Measurements from ENCODE around the gene NDST4. TPM values are rescaled to one million over a fixed set of nuclear protein-coding genes. Genes with fewer than 3 reads are reported as not detected.
"Not testable (repeated sequence)": the region's sequence is repeated elsewhere in the genome, so short reads cannot be mapped to it uniquely, and the experiment has no call there.

NDST4 gene
- total and polyA plus RNA-seq, 4 donors = not detected

DNA sequence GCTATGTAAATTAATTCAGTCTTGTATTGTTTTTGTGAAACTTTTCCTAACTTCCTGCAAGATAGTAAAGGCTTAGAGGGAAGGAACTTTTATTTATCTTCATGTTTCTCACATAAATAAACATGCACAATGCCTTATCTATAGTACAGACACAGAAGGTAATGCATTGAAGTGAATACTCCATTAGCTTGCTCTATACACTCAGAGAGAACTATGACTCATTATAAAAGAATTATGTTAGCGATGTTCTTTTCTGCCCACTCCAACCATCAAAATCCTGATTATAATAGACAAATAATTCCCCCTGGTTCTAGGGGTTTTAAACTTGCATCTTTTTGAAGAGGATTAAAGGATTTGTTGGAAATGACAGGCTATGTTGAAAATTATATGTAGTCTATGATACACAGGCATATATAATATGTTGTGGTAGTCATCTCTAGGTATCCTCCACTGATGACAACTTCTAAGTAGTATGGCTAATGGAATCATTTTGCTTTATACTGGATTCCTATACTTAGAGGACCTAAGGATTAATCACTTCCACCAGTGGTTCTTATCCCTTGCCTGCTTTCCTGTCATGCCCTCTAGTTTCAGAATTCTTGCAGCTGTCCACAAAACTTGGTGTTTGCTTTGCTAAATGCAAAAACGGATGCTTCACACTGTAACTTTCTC lies 115.7 kb downstream of the NDST4 start (continued):
- TF ChIP-seq, protein P1, sequence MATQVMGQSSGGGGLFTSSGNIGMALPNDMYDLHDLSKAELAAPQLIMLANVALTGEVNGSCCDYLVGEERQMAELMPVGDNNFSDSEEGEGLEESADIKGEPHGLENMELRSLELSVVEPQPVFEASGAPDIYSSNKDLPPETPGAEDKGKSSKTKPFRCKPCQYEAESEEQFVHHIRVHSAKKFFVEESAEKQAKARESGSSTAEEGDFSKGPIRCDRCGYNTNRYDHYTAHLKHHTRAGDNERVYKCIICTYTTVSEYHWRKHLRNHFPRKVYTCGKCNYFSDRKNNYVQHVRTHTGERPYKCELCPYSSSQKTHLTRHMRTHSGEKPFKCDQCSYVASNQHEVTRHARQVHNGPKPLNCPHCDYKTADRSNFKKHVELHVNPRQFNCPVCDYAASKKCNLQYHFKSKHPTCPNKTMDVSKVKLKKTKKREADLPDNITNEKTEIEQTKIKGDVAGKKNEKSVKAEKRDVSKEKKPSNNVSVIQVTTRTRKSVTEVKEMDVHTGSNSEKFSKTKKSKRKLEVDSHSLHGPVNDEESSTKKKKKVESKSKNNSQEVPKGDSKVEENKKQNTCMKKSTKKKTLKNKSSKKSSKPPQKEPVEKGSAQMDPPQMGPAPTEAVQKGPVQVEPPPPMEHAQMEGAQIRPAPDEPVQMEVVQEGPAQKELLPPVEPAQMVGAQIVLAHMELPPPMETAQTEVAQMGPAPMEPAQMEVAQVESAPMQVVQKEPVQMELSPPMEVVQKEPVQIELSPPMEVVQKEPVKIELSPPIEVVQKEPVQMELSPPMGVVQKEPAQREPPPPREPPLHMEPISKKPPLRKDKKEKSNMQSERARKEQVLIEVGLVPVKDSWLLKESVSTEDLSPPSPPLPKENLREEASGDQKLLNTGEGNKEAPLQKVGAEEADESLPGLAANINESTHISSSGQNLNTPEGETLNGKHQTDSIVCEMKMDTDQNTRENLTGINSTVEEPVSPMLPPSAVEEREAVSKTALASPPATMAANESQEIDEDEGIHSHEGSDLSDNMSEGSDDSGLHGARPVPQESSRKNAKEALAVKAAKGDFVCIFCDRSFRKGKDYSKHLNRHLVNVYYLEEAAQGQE (IDR thresholded peaks at IDR 0.05) = no peak
- no peak for TF ChIP-seq RAD21 (IDR thresholded peaks at IDR 0.05)
- TF ChIP-seq FOXA1 (IDR thresholded peaks at IDR 0.05) = no peak
- TF ChIP-seq, protein P2, sequence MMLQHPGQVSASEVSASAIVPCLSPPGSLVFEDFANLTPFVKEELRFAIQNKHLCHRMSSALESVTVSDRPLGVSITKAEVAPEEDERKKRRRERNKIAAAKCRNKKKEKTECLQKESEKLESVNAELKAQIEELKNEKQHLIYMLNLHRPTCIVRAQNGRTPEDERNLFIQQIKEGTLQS (IDR thresholded peaks at IDR 0.05) = no peak
- no peak for TF ChIP-seq NR2F2 (IDR thresholded peaks at IDR 0.05)
- no peak for TF ChIP-seq EGR1 (IDR thresholded peaks at IDR 0.05; ENCODE audit: low read depth in 2 of 2)
- TF ChIP-seq HNF4G (IDR thresholded peaks at IDR 0.05) = no peak

DNA sequence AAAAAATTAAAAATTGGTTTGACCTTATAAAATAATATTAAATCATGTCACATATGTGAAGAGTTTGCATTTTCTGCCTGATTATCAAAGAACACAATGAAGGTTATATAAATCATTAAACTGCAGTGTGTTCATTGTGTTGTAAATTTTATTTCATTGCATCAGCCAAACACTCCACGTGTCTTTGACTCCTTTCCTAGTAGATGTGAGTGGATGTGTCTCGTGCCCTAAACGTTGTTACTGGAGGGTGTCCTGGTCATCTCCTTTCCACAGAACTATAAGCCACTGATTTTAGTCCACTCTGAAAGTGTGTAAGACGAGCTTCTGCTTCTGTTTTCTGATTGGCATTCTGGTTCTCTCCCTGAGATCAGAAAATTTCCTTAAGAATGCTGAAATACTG lies 127.3 kb downstream of the NDST4 start:
- H3K27ac ChIP-seq (ENCODE audit: low read depth in 1 of 2, low read length in 2 of 2) = no peak overlapping the region
- no peaks in the 10 kb centered on the region for H3K36me3 ChIP-seq (ENCODE audit: control insufficient read depth in 4 of 4, insufficient read depth in 3 of 4, low read depth in 1 of 4, low read length in 3 of 4)

DNA sequence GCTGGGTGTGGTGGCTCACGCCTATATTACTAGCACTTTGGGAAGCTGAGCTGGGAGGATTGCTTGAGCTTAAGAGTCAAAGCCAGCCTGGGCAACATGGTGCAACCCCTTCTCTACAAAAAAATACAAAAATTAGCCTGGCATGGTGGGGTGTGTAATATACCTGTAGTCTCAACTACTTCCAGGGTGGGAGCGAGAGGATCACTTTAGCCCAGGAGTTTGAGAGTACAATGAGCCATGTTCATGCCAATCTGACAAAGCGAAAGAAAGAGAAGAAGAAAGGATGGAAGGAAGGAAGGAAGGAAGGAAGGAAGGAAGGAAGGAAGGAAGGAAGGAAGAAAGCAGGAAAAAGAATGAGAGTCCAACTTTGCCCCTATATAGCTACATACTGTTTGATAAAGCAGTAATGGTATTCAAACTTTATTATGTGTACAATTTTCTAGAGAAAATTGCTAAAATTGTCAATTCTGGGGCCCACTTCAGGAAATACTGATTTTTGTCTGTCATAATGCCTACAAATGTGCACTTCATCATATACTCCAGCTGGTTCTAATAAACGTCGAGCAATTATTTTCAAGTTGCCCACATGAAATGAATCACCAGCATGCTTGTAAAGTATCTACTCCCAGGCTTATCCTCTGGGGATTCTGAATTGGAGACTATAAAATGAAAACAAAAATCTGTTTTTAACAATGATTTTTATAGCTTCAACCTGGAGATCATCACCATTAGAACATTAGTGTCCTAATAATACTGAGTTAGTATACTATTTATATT lies 132.3 kb downstream of the NDST4 start:
- peaks cover 0 to 2% (median 0%) of the 10 kb centered on the region in 4 donors for H3K4me1 ChIP-seq (ENCODE audit: control insufficient read depth in 4 of 4, insufficient read depth in 4 of 4, low read length in 3 of 4)
- H3K27me3 ChIP-seq (ENCODE audit: control insufficient read depth in 4 of 4, insufficient read depth in 4 of 4, low read length in 3 of 4) = peaks cover 0 to under 1% (median 0%) of the 10 kb centered on the region in 4 donors
- no peak overlapping the region for H3K9ac ChIP-seq (ENCODE audit: low read depth in 1 of 2, low read length in 2 of 2)
- no peak for DNase-seq (ENCODE audit: low spot score)
- WGBS = 87% methylated on average over 5 of the region's 5 CpGs
- no peak overlapping the region for H3K27ac ChIP-seq (ENCODE audit: low read depth in 1 of 2, low read length in 2 of 2)
- no peaks in the 10 kb centered on the region for H3K36me3 ChIP-seq (ENCODE audit: control insufficient read depth in 4 of 4, insufficient read depth in 3 of 4, low read depth in 1 of 4, low read length in 3 of 4)
- no peak overlapping the region for H3K4me3 ChIP-seq (ENCODE audit: low read depth in 1 of 3, low read length in 3 of 3)
- no peaks in the 10 kb centered on the region for H3K9me3 ChIP-seq (ENCODE audit: control insufficient read depth in 4 of 4, low read length in 3 of 4)
- TF ChIP-seq, protein P1 (IDR thresholded peaks at IDR 0.05) = no peak

More for the DNA sequence above, 127.3 kb downstream of the NDST4 start:
- TF ChIP-seq FOXA1 (IDR thresholded peaks at IDR 0.05) (no peak), YY1 (IDR thresholded peaks at IDR 0.05) (no peak), RXRA (IDR thresholded peaks at IDR 0.05) (no peak), HNF4G (IDR thresholded peaks at IDR 0.05) (no peak)
- TF ChIP-seq, protein P3, sequence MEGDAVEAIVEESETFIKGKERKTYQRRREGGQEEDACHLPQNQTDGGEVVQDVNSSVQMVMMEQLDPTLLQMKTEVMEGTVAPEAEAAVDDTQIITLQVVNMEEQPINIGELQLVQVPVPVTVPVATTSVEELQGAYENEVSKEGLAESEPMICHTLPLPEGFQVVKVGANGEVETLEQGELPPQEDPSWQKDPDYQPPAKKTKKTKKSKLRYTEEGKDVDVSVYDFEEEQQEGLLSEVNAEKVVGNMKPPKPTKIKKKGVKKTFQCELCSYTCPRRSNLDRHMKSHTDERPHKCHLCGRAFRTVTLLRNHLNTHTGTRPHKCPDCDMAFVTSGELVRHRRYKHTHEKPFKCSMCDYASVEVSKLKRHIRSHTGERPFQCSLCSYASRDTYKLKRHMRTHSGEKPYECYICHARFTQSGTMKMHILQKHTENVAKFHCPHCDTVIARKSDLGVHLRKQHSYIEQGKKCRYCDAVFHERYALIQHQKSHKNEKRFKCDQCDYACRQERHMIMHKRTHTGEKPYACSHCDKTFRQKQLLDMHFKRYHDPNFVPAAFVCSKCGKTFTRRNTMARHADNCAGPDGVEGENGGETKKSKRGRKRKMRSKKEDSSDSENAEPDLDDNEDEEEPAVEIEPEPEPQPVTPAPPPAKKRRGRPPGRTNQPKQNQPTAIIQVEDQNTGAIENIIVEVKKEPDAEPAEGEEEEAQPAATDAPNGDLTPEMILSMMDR (IDR thresholded peaks at IDR 0.05; ENCODE audit: low read depth, low read length, missing input control) = no peak
- TF ChIP-seq, protein P4, sequence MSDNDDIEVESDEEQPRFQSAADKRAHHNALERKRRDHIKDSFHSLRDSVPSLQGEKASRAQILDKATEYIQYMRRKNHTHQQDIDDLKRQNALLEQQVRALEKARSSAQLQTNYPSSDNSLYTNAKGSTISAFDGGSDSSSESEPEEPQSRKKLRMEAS (IDR thresholded peaks at IDR 0.05) = no peak
- 51% methylated on average over 4 of the region's 4 CpGs for WGBS
- no peak for DNase-seq (ENCODE audit: low spot score)
- no peak overlapping the region for H3K4me3 ChIP-seq (ENCODE audit: low read depth in 1 of 3, low read length in 3 of 3)
- H3K9me3 ChIP-seq (ENCODE audit: control insufficient read depth in 4 of 4, low read length in 3 of 4) = no peaks in the 10 kb centered on the region
- H3K9ac ChIP-seq (ENCODE audit: low read depth in 1 of 2, low read length in 2 of 2) = no peak overlapping the region
- peaks cover 0 to 3% (median 0%) of the 10 kb centered on the region in 4 donors for H3K27me3 ChIP-seq (ENCODE audit: control insufficient read depth in 4 of 4, insufficient read depth in 4 of 4, low read length in 3 of 4)
- H3K4me1 ChIP-seq (ENCODE audit: control insufficient read depth in 4 of 4, insufficient read depth in 4 of 4, low read length in 3 of 4) = no peaks in the 10 kb centered on the region

DNA sequence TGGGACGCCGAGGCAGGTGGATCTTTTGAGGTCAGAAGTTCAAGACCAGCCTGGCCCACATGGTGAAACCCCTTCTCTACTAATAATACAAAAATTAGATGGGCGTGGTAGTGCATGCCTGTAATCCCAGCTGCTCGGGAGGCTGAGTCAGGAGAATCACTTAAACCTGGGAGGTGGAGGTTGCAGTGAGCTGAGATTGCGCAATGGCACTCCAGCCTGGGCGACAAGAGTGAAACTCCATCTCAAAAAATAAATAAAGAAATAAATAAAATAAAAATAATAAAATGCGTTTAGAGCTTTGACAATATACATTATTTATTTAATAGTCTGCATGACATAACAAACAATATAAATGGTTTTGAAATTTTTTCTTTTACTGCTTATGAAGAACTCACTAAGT lies 133.0 kb downstream of the NDST4 start:
- WGBS = 84% methylated on average over 7 of the region's 7 CpGs
- DNase-seq (ENCODE audit: low spot score); H3K27ac ChIP-seq (ENCODE audit: low read depth in 1 of 2, low read length in 2 of 2); H3K9ac ChIP-seq (ENCODE audit: low read depth in 1 of 2, low read length in 2 of 2); H3K4me3 ChIP-seq (ENCODE audit: low read depth in 1 of 3, low read length in 3 of 3); H3K4me1 ChIP-seq (ENCODE audit: control insufficient read depth in 4 of 4, insufficient read depth in 4 of 4, low read length in 3 of 4); H3K27me3 ChIP-seq (ENCODE audit: control insufficient read depth in 4 of 4, insufficient read depth in 4 of 4, low read length in 3 of 4); H3K36me3 ChIP-seq (ENCODE audit: control insufficient read depth in 4 of 4, insufficient read depth in 3 of 4, low read depth in 1 of 4, low read length in 3 of 4); H3K9me3 ChIP-seq (ENCODE audit: control insufficient read depth in 4 of 4, low read length in 3 of 4): not testable (repeated sequence)

Data from liver (tissue), 9 donors.